NCI-H1092 treated with DMSO at 0.1 percent for 48 hours (cell line): ENCODE data around the gene MATR3.
"Not testable (repeated sequence)": the region's sequence is repeated elsewhere in the genome, so short reads cannot be mapped to it uniquely, and the experiment has no call there.

Experiments used
- DNase-seq: peaks from one replicate; lab custom pipeline; 2025; lab: John Stamatoyannopoulos, UW

MATR3 gene, protein sequence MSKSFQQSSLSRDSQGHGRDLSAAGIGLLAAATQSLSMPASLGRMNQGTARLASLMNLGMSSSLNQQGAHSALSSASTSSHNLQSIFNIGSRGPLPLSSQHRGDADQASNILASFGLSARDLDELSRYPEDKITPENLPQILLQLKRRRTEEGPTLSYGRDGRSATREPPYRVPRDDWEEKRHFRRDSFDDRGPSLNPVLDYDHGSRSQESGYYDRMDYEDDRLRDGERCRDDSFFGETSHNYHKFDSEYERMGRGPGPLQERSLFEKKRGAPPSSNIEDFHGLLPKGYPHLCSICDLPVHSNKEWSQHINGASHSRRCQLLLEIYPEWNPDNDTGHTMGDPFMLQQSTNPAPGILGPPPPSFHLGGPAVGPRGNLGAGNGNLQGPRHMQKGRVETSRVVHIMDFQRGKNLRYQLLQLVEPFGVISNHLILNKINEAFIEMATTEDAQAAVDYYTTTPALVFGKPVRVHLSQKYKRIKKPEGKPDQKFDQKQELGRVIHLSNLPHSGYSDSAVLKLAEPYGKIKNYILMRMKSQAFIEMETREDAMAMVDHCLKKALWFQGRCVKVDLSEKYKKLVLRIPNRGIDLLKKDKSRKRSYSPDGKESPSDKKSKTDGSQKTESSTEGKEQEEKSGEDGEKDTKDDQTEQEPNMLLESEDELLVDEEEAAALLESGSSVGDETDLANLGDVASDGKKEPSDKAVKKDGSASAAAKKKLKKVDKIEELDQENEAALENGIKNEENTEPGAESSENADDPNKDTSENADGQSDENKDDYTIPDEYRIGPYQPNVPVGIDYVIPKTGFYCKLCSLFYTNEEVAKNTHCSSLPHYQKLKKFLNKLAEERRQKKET

DNA sequence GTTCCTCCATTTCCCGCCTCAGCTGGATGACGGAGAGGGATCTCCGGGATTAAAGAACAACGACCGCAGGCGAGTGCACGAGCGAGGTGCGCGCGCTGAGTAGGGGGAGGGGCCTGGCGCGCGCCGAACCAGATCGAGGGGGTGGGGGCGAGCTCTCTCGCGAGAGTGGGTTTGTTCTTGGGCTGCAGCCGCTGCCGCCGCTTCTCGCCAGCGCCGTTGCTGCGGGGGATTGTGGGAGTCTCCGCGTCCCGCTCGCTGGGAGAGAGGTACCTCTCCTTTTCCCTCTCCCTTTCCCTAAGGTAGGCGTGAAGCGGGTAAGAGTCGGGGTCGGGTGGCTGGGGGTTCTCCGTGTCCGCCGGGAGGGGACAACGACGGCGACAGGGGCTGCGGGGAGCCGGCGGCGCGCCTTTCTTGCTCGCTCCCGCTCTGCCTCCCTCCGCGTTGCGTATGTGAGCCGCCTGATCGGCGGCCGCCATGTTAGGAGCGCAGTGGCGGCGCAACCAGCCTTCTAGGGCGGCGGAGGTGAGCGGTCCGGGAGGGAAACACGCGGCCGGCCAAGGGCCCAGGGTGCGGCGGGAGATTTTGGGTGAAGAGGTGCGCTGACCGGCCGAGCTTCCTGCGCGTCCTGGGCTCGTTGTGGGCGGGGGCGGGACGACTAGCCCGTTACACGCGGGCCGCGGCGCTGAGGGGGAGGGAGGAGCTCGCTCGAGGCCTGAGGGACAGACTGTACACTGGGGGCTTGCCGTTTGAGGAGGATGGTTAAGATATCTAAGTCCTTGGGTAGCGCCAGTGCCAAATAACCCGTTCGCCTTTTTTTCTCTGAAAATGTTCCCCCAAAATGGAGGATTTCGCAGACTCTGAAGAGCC is at the start of gene MATR3:
Gene MATR3 (plus strand): TSS at position 234 of the 867 bp plus-strand sequence. CDS start 13,676 bp downstream, outside the sequence.
- DNase-seq = peak; percentile 90

DNA sequence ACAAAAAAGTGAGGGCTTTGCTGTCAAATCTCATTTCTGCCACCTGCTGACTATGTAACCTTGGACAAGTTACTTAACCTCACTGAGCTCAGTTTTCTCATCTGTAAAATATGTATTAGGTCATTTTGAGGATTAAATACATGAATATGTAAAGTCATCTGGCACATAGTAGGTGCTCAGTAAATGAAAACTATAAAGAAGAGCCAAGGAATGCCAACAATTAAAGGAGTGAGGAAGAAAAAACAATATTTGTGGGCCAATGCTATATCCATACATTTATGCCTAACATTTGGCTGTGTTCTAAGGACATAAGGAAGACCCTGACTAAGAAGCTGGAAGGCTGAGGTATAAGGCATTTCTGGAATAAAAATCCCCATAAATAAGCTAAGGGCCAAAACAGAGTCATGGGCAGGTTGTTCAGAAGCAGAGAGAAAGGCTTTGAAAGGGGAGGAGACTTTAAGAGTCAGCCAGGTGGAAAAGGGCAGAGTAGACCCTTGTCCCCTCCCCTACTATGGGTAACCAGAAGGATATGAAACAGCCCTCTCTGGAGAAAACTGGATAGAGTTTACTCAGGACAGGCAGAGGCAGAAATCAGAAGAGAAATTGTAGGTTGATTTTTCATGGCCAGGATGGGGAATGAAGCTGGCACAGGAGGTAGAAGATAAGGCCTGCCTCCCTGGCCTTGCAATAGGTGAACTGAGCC is 47.8 kb upstream of the MATR3 start:
- no peak for DNase-seq

DNA sequence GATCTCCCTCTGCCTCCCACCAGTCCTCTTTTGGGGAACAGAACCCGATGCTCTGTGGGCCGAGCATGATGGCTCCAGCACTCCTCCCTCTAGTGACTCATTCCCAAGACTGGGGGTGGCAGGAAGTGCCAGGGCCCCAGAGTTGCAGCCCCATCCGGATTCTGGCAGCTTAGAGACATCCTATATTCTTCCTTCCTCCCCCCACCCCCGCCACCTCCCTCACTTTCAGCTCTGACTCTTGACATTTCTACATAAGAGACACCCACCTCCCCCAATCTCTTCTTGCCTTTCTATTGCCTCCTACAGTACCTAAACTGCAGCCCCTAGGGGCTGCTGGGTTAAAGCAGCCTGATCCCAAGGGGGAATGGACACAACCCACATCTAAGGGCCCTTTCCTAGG is 47.1 kb upstream of the MATR3 start:
- DNase-seq = no peak

DNA sequence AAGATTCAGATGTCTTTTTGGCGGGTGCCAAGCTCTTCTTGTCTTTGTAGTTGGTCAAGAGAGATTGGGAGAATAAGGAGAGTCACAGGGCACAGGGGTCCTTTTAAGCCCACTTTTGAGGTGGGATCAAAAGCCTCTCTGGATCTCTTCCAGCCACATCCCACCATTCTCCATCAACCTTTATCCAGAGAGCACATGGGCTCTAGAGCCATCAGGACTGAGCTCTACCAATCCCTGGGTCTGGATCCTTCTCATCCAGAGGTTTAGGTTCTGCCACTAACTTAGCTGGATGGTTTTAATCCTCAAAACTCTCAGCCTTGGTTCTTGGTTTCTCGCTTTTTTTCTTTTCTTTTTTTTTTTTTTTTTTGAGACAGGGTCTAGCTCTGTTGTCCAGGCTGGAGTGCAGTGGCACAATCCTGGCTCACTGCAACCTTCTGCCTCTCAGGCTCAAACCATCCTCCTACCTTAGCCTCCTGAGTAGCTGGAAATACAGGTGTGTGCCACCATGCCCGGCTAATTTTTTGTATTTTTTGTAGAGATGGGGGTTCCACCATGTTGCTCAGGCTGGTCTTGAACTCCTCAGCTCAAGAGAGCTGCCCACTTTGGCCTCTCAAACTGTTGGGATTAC is 44.6 kb upstream of the MATR3 start:
- DNase-seq = no peak

DNA sequence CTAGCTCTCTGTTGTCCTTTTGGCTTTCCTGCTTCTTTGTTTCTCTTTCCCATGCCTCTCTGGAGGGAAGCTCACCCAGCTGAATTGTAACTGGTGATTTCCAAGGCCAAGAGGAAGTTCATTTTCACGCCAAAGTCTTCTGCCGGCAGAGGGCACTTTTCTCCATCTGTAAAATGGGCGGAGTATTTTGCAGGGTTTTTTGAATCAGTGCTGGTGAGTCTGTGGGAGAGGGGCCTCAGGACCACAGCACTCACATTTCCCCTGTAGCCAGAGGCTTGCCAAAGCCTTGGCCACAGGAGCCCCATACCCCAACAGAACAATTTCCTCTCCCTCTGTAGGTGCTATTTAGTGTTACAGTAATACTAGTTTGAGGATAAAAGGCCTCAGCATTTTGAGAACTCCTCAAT is 42.3 kb upstream of the MATR3 start:
- DNase-seq = no peak

DNA sequence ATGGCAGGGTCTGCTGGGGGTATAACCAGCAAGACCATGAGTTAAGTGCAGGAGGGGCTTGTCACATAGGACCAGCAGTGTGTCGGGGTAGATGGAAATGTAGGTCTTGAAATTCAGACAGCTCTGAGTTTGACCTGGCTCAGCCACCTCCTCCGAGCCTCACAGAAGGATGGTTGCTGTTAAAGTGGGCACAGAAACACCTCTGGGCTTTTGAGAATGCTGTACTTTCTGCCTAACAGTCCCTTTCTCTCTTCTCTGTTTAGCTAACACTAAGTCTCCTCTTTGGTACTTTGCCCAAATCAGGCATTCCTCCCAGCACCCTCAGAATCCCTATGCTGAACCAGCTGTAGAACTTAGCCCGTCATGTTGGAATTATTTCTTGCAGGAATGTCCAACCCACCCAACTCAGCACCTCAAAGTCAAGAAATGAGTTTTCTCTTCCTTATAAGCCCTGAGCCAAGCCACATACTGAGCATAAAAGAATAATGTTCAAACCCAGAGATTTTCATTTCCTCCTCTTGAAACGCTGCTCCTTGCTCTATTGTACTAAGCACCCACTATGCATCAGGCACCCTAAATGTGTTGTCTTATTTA is 41.7 kb upstream of the MATR3 start:
- DNase-seq = no peak

DNA sequence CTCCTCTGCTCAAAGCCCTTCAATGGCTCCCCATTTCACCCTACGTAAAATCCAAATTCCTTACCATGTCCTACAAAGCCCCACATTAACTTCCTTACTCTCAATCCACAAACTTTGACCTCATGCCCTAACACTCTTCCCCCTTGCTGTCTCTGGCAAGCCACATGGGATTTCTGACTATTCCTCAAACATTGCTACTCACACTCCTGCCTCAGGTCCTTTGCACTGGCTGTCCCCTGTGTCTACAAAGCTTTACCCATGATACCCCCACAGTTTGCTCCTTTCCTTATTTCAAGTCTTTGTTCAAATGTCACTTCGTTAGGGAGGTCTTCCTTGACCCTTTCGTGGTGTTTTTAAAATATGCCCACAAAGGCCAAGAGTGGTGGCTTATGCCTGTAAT is 40.4 kb upstream of the MATR3 start:
- DNase-seq = no peak

DNA sequence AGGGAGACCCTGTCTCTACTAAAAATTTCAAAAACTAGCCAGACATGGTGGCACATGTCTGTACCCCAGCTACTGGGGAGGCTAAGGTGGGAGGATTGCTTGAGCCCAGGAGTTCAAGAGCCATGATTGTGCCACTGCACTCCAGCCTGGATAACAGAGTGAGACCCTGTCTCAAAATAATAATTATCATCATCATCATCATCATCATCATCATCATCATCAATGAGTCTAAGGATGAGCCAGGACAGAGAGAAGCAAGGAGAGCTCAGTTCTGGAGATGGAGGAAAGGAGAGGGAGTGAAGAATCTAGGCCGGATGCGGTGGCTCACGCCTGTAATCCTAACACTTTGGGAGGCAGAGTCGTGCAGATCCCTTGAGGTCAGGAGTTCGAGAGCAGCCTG is 36.7 kb upstream of the MATR3 start:
- no peak for DNase-seq

DNA sequence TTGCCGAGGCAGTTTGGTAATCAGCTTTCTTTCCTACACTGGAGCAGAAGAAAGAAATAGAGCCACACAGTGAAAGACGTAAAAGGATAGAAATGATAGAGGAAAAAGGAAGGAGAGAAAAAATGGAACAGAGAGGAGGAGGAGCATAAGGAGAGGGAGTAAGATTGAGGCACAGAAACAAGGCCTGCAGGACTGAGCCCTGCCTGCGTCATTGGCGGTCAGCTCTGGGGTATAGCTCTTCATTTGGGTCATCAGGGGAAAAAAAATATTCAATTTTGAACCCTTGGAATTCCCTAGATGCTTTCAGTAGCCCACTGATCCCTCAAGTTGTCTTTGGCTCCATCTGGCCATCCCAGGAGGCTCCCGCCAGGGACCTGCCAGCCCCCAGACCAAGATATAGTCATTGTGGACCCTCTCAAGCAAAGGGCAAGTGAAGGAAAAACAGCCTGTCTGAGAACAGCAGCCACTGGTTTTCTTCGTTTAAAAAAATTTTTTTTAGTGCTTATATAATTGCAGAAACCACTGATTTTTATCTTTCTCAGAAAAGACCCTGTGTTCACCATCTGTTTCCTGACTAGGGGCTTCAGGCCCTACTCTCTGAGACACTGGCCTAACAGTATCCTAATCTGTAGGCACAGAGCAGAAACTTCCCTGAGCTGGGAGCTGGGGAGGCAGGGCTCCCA is 31.3 kb upstream of the MATR3 start:
- DNase-seq = no peak

DNA sequence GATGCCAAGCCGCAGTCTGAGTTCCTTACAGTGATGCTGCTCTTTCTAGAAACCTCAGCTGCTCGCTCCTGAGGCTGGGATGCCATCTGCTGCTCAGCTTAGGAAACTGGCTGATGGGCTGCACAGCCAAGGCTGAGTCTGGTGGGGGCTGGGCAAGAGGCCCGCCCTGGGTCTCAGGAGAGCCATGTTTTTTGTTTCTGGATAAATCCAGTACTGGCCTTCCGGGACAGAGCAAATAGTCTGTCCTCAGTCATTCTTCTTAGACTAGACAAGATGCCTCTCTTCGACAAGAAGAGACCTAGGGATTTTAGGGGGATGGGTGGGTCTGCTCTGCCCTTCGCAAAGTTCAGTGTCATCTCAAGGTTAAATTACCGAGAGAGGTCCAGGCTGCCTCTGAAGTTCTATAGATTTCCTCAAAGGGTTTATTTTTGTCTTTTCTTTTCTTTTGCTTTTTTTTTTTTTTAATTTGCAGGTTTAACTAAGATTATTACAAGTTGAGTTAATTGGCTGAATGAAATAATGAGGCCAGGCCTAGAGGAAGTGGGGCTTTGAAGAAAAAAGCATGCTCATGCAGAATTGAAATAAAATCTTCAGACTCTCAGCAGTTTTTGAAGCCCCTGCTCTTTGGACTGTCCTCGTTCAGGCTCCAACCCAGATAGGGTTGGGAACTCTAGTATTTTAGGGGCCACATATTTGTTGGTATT is 30.6 kb upstream of the MATR3 start:
- DNase-seq = peak; percentile 67

DNA sequence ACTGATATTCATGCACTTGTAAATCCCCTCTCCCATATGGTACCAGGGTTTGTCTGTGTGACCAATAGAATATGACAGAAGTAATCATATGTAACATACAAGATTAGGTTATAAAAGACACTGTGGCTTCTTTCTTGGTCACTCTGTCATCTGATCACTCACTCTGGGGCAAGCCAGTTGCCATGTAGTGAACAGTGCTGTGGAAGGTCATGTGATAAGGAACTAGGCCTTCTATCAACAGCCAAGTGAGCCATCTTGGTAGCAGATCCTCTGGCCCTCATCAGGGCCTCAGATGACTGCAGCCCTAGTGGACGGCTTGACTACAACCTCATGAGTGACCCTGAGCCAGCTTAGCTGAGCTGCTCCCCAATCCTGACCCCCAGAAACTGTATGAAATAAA is 30.0 kb upstream of the MATR3 start:
- DNase-seq = no peak

DNA sequence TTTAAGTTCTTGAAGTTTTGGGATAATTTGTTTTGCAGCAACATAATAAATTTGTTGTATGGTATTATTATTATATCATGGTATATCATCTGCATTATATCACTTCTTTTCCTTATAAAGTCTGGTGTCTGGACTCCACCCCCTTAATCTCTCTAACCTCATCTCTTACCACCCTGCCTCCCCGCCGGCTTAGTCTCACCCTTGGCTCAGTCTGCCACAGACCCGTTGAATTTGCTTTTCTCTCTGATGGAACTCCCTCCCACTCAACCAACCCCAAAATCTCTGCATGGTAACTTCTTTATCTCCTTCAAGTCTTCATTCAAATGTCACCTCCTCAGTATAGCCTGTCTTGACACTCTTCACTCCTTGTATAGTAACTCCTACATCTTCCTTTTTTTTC is 29.6 kb upstream of the MATR3 start:
- DNase-seq = no peak

DNA sequence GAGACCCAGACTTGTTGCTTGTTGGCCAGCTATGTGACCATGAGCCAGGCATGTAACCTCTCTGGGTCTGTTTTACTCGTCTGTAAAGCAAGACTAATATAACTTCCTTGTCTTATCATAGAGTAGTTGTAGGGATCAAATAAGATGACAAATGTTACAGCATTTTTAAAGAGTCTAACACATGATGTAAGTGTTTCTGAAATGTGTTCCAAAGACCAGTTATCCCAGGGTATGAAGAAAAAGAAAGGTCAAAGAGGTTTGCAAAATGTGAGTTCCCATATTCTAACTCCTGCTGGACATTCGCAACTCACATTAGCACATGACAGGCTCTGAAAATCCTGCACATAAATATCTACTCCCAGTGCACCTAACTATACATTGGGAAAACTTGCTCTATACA is 28.5 kb upstream of the MATR3 start:
- DNase-seq = no peak

DNA sequence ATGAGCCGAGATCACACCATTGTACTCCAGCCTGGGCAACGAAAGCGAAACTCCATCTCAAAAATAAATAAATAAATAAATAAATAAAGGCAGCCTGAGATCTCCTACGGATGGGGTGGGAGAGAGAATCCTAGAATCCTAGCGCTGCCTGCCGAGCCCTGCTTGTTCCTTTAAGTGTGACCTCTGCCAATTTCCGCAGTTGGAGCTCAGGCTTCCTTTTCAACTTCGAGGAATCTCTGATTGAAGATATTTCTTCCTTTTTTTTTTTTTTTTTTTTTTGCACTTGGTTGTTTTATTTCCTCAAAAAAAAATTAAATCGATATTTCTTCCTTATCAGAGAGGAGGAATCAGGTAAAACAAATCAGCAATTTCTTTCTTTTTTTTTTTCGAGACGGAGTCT is 27.3 kb upstream of the MATR3 start:
- DNase-seq = no peak

DNA sequence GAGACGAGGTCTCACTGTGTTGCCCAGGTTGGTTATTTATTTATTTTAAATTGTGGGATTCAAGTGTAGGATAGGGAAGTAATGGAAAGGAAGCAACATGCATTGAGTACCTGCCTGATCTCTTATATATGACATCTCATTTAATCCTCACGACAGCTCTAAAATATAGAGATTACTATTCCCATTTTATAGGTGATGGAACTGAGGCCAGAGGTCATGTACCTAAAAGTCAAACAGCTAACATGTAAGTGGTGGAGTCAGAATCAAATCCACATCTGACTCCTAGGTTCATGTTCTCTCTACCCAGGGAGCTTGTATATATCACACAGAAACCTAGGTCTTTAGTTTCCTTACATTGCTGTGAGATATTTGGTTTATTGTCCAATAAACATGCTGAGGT is 26.1 kb upstream of the MATR3 start:
- no peak for DNase-seq

DNA sequence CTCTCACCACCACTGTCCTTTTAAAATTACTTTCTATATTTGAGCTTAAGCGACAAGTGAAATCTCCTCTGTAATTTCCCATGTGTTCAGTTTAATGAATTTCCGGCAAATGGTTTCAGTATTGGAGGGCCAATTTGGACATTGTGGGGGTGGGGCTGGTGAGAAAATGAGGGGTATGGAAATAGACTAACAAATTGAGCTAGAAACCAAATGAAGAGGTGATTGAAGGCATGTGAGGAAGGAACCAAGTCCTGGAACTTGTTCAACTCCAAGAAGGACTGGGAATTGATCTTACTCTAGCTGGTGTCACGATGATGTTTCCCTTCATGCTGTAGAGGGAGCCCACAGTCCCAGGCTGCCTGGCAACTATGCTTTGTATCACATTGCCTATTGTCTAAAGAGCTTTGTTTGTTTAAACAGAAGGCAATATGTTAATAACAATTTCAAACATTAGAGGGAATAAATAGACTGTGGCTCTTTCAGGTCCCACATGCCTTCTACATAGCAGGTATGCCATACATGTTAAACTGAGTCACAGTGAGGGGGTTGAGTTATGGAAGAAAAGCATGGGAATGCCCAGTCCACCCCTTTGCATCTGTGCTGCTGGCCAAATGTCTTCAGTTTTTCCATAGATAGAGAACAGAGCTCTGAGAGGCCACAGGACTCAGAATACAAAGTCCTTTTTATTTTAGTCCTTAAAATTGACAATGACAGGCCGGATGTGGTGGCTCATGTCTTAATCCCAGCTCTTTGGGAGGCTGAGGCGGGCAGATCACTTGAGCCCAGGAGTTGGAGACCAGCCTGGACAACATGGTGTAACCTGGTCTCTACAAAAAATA is 25.0 kb upstream of the MATR3 start:
- DNase-seq = no peak

DNA sequence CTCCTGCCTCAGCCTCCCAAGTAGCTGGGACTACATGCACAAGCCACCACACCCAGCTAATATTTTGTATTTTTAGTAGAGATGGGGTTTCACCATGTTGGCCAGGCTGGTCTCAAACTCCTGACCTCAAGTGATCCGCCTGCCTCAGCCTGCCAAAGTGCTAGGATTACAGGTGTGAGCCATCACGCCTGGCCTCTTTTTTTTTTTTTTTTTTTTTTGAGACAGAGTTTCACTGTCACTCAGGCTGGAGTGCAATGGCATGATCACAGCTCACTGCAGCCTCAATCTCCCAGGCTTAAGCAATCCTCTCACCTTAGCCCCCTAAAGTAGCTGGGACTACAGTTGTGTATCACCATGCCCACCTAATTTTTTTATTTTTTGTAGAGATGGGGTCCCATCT is 22.8 kb upstream of the MATR3 start:
- DNase-seq = not testable (repeated sequence)

DNA sequence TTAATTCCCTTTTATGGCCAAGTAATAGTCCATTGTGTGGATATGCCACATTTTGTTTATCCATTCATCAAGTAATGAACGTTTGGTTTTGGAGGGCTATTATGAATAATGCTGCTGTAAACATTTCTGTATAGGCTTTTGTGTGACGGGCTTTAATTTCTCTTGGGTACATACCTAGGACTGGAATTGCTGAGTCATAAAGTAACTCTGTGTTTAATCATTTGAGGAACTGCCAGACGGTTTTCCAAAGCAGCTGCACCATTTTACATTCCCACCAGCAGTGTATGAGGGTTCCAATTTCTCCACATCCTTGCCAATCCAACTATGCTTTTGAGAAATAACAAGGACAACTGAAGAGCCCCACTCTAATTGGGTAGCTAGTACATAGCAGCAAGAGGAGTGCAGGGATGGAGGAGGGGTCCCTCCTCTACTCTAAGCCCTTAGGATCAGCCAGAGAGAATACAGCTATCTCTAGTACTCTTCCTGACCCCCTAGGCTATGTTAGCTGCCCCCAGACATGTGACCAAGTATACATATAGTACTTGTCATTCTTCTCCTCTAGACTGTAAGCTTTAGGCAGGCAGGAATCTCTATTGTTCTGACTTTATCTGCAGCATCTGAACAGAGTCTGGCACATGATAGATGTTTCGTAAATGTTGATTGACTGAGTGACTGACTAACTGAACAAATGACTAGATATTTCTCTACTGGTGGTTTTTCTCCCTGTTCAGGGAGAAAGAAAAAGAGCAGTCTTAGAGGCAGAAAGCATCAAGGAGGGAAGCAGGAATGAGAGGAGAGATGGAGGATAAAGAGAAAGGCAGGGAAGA is 22.1 kb upstream of the MATR3 start:
- no peak for DNase-seq
